Islet of Langerhans (tissue), 1 donor: ENCODE results near the gene ZNF79.
A peak's percentile ranks its signal among the peaks of the same experiment; 100 is the strongest.

ENCODE experiments used
- FAIRE-seq: peaks from one replicate; lab custom pipeline; 2011; peaks lifted over from hg19 to GRCh38; lab: Jason Lieb, UNC

Gene ZNF79

DNA sequence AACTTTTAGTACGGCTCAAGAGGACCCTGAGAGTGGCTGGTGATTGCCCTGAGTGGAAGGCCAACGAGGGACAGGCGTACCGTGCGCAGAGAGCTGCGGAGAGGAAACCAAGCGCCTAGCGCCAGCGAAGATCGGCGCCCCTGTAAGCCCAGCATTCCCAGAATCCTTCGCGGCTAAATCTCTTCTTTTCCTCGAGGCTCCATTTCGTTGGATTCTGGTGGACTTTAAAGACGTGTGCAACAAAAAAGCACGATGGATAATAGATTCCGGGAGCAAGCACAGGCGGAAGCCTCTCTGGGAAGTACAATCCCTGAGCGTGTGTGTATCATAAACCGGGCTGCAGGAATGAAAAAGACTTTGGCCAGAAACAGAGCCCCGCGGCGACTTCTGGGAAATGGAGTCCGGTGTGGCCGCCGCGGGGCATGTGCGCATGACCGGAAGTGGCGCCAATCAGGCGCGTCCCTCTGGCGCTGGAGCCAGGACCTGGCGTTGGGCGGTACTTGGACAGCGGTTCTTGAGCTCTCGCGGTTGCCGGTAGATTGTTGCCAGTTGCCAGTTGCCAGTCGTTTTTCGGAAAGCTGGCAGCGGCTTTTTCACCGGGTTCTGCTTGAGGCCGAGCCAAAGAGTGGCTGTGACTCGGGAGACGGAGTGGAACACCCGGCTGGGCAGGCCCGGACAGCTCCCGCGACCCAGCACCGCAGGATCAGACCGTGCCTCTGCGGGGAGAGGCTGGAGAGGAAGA is at the start of gene ZNF79:
Gene ZNF79 (plus strand): TSS at position 449 of the 742 bp plus-strand sequence. CDS start 406 bp downstream, outside the sequence.
- FAIRE-seq = peak; percentile 95

GRCh38 chr9:127380479-127380878 is 43.7 kb upstream of the ZNF79 start:
- FAIRE-seq = no peak

GRCh38 chr9:127382541-127382940 is 41.6 kb upstream of the ZNF79 start:
- no peak for FAIRE-seq

GRCh38 chr9:127384016-127384730 is 40.0 kb upstream of the ZNF79 start:
- FAIRE-seq = no peak

GRCh38 chr9:127384901-127385300 is 39.3 kb upstream of the ZNF79 start:
- no peak for FAIRE-seq

DNA sequence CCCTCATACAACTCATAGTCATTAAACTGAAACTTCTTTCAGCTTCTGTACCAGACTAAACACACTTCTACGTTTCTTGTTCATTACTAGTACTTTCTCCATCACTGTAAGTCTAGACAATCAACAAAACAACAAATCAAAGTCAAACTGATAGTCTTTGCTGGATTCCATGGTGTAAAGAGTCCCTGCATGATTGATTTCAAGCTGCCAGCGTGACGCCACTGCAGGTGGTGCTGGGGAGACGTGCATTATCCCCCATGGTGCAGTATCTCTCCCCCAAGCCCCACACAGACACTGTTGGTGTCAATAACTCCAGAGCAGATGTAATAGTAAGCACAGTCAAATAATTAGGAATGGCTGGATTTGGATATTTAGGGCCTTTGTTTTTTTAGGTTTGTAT is 37.9 kb upstream of the ZNF79 start:
- FAIRE-seq = no peak

- FAIRE-seq = no peak
Observed at GRCh38 chr9:127386981-127387380, 37.2 kb upstream of the ZNF79 start.

GRCh38 chr9:127388037-127388855 is 35.9 kb upstream of the ZNF79 start:
- FAIRE-seq = no peak

- no peak for FAIRE-seq
Observed at GRCh38 chr9:127388856-127389238, 35.3 kb upstream of the ZNF79 start.

DNA sequence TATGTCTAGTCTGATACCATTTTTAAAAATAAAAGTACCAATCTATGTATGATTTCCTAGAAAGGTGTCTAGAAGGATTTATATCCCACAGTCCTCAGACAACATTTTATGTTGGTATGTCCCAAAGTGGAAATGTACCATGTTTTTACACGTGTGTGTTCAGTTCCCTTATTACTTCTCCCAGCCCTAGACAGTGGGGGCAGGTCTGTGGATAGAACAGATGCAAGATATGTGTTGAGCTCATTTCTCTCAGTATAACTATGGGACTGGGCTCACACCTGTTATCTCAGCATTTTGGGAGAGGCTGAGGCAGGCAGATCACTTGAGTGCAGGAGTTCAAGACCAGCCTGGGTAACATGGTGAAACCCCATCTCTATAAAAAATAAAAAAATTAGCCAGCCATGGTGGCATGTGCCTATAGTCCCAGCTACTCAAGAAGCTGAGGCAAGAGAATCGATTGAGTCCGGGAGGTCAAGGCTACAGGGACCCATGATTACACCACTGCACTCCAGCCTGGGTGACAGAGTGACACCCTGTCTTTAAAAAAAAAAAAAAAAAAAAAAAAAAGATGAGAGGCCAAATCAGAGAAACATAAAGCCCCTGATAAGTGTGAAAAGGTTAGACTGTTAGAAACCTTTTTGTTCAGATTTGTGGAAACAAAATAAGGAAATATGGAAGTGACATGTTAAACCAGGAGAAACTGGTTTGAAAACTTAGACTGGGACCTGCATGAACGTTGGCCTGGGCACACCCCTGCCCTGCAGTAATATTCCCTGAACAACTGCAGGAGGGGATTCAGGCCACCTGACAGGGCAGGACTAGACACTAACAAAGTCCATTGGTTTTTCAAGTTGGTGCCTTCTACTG is 34.6 kb upstream of the ZNF79 start:
- no peak for FAIRE-seq

GRCh38 chr9:127390248-127390545 is 34.0 kb upstream of the ZNF79 start:
- no peak for FAIRE-seq

DNA sequence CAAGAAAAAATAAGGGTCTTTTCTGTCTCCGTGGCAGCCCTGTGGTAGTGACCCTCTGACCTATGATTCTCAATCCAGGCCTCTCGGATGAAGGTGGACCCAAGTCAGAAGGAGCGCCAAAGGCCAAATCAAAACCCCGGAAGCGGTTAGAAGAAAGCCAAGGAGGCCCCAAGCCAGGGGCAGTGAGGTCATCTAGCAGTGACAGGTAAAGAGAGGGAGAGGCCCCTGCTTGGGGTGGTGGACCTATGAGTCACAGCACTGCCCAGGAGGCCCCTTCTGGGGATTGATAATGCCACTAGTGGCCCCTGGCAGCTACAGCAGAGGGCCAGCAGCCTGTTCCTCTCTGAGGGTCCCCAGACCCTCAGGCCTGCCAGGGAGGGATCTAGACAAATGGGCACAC is 33.6 kb upstream of the ZNF79 start:
- FAIRE-seq = no peak

GRCh38 chr9:127392166-127392565 is 32.0 kb upstream of the ZNF79 start:
- no peak for FAIRE-seq

DNA sequence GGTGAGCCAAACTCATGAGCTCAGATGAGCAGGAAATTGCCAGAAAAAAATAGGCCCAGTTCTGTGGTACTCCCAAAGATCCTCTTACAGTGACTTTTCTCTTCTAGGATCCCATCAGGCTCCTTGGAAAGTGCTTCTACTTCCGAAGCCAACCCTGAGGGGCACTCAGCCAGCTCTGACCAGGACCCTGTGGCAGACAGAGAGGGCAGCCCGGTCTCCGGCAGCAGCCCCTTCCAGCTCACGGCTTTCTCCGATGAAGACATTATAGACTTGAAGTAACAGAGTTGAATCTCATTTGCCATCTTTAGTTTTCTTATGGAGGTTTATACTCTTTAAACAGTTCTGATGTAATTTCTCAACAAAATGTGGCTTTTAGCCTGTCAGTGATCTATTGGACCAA is 31.2 kb upstream of the ZNF79 start:
- FAIRE-seq = no peak

DNA sequence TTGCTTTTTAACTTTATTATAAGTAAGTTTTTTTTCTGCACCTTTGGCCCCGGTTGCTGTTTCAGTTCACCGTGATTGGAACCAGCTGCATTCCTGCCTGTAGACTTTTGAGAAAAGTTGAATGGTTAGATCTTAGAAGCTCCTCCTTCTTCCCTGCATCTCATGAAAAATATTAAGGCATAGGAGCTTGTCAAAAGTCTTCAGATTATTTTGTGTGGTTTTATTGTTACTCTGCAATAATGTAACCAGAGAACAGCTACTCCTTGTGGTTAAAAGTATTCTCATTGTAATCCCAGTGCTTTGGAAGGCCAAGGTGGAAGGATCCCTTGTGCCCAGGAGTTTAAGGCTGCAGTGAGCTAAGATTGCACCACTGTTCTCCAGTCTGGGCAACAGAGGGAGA is 30.5 kb upstream of the ZNF79 start:
- no peak for FAIRE-seq

DNA sequence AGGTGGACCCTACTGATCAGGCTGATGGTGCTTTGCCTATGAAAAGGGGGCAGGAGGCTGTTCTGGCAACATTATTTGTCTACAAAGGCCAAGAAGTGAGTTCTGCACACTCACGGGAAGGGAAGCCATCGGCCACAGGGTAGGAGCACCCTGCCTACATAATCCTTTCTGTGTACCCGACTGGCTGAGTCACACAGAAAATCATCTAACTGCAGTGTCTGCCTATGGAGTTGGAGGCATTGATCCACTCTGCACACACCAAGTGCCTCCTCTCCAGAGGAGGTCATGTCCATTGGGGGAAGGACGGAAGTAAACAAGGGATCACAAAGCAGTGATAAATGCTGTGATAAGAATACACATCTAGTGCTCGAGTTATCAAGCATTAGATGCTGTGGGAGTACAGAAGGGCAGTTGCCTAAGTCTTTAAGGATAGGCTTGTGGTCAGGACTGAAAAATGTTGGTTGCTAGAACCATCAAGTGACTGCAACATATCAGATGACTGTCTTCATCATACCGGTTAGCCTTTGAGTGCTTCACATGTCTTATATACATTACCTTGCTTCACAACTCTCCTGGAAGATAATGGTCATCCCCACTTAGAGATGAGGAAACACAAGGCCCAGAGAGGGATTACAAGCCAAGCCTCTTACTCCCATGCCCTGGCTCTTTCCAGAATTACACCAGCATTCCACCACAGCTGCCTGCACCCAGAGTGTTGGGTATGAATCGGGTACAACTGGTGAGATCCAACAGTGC is 28.5 kb upstream of the ZNF79 start:
- no peak for FAIRE-seq

- FAIRE-seq = no peak
Observed at GRCh38 chr9:127396253-127396807, 27.9 kb upstream of the ZNF79 start.

DNA sequence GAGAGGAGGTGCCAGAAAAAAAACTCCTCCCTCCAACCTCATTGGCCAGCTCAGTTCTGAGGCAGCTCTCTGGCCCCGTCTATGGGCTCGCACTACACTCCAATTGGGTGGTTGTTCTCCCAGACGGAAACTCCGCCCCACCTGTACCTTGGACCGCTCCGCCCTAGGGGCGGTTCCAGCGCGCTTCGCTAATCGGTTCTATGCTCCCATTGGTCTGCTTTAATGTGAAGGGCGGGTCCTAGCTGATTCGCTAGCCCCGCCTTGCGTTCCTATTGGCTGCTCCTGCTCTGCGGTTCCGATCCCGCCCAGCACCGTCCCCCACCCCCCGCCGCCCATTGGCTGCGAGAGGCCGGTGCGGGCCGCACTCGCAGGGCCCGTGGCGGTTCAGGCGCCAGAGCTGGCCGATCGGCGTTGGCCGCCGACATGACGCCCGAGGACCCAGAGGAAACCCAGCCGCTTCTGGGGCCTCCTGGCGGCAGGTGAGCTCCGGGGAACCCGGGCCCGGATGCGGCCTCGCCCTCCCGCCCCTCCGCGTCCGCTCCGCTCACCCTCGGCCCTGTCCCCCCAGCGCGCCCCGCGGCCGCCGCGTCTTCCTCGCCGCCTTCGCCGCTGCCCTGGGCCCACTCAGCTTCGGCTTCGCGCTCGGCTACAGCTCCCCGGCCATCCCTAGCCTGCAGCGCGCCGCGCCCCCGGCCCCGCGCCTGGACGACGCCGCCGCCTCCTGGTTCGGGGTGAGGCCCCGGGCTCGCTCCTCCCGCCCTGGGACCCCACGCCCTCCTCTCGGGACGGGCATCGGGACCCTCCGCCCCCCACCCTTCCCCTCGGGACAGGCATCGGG is 27.2 kb upstream of the ZNF79 start, which contains the start of gene SLC2A8:
Gene SLC2A8 (plus strand): TSS at position 362 of the 838 bp plus-strand sequence. CDS start 62 bp downstream, at position 424.
- peak; percentile 97 for FAIRE-seq

DNA sequence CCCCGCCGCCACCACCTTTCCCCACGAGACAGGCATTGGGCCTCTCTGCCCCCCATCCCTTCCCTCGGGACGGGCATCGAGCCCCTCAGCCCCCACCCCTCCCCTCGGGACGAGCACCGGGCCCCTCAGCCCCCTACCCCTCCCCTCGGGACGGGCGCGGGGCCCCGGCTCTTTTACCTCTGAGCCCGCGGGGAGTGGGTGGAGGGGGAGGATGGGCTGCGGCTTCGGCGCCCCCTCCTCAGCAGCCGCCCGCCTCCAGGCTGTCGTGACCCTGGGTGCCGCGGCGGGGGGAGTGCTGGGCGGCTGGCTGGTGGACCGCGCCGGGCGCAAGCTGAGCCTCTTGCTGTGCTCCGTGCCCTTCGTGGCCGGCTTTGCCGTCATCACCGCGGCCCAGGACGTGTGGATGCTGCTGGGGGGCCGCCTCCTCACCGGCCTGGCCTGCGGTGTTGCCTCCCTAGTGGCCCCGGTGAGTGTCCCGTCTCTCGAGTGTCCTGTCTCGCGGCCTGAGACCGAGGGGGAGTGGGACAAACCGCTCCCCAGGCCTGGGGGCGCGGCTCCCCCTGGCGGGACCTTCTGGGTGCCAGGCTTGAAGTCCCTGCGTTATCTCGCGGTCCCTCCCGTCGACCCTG is 26.4 kb upstream of the ZNF79 start:
- no peak for FAIRE-seq

DNA sequence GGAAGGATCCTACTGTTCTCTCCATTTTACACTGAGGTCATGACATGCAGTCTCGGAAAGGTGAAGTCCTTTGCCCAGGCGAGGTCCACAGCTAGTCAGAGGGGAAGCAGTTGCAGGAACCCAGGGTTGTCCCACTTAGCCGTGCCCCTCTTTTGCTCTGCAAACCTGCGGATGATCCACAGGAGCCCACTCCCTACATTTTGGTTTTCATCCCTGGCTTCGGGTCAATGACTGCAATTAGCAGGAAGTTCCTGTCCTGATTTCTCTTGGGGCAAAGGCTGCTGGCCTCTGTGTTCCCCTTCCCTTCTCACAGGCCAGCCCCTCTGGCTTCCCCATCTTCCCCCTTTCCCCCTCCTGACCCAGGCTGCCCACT is 25.9 kb upstream of the ZNF79 start:
- no peak for FAIRE-seq
